ENCODE results near the gene CARD10.

Gene CARD10

DNA sequence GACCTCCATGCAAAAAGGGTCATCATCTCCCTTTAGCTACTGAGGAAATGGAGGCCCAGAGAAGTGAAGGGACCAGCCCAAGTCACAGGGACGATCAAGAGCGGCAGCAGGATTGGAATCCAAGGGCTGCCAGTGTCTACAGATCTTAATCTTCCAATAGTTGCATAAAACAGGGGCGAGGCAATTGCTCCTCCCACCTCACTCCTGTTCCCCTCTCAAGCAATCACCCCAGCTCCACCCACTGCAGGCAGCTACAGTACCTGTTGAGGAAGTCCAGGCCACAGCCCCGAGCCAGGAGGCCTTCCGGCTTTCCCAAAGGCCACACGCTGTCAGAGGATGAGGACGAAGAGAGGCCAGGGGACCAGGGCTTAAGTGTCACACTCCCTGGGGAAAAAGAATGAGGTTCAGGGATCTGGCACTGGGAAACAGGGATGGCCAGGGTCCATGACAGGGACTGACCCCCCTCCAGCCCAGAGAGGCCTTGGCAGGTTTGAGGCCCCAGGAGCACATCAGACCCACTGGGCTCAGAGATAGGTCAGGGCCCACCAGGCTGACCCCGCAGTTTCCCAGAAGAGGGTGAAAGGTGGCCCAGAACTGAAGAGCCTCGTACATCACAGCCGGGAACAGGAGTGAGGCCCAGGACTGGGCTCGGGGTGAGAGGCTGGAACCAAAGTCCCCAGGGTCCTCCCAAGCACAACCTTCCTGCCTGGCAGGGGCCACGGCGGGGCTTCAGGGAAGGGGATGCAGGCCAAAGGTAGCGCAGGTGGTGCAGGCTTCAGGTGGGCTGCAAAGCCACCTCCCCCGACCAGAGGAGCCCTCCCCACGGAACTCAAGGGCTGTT, 16.7 kb downstream of the CARD10 start:
- no peak for DNase-seq

DNA sequence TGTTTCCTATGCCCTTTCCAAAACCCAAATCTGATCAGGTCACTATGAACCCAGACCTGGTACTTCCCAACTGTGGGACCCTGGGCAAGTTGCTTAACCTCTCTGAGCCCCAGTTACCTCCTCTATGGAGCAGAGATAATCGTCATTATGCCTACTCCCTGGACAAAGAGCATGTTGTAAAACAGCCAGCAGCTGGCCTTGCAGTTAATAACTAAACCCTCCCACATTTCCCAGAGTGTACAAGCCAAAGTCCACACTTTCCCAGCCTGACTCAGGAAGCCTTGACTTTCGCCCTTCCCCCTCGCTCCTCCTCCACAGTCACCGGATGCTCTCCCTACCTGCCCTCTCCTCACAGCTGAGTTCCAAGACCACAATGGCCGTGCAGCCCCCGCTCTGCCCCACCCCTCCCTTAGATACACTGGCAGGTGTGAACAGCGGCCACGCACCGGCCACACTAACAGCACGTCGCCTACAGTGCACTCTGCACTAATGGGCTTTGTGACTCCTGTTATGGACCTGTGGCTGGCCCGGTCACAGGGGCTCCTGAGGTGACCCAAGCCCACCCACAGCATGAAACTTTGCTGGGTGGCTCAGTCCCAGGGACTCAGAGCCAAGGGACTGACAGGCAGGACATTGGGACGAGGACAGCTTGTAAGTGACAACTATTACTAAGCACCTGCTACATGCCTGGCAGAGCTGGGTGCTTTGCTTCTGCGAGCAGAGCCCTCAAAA, 17.4 kb downstream of the CARD10 start:
- no peak for DNase-seq

DNA sequence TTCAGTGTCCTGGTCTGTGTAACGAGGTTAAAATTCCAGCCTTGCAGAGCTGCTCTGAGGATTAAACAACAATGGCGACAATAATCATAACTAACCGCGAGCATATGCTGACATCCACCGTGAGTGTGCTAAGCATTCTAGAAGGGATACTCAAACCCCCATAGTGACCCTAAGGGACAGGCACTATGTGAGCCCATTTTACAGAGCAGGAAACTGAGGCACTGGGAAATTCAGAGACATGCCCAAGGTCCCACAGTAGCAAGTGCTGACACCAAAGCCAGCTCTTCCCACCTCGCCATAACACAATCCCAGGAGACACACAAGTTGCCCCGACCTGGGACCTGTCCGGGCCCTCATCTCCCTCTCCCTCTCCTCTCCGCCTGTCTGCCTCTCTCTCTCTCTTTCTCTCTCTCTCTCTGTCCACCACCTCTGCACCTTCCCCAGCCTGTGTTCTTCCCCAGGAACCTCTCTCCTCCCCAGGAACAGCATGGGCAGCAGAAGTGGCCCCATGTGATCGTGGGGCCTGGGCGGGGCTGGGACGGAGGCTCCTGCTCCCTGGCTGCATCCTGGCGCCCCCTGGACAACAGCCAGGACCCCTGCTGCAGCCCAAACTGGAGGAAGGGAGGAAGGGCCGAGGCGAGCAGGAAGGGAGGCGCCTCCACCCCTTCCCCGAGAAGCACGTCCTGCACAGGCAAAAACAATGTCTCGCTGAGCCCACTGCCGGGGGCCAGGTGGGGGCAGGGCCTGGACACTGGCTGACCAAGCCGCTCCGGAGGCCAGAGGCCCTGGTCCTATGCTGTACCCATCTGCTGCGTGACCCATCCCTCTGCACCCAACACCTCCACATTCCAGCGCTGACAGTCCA, 18.2 kb downstream of the CARD10 start:
- DNase-seq, result no peak

DNA sequence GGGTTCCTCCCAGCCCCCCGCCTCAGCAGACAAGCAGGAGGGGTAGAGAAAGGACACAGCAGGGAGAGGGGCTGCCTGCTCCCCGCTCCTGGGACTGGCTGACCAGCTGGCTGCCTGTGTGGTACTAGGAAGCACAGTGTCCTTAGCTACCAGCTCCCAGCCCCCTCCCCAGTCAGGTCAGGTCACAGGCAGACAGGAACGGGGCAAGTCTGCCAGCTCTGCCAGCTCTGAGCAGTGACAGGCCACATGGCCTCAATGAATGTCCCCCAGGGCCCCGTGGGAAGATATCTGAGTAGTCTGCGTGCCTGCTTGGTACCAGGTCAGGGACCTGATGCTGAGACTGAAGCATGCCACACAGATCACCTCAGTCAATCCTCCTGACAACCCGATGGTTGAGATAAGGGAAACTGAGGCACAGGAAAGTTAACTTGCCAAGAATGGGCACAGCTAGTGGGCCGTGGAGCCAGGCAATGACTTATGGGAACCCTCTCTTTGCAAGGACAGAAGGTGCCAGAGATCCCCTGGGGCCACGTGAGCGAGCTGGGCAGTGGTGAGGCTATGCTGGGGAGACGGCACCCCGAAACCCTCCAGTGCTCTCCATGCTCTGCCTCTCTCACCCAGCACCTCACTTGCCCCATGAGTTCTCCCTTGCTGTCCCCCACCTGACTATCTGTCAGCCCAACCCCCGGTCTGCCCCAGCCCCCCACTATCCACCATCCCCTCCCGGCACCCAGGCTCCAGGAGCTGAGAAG, 19.2 kb downstream of the CARD10 start:
- no peak for DNase-seq

DNA sequence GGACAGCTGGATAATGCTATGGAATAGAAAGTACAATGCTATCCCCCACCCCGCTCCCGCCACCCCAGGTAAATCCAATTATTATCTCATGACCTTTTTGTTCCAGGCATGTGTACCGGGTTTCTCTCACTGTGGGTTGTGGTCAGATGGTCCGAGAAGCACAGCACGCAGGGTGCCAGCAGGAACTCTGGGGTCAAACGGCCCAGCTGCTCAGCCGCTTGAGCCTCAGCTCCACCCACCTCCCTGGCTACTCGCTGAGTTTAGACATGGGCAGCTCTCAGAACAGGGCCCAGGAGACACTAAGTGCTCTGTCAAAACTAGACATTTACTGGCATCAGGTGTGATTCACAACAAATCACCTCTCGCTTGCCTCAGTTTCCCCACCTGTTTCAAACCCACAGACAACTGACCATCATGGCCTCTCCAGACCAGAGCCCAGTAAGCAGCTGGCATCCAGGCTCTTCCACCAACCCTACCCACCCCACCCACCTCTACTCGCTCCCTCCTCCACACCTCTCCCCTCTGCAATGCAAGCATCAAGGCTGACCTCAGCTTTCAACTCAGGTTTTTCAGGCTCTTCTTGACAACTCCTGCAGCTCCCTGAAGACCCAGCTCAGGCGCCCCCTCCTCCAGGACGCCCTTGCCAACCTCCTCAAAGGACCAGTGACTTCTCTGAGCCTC, 20.0 kb downstream of the CARD10 start:
- DNase-seq, result no peak

DNA sequence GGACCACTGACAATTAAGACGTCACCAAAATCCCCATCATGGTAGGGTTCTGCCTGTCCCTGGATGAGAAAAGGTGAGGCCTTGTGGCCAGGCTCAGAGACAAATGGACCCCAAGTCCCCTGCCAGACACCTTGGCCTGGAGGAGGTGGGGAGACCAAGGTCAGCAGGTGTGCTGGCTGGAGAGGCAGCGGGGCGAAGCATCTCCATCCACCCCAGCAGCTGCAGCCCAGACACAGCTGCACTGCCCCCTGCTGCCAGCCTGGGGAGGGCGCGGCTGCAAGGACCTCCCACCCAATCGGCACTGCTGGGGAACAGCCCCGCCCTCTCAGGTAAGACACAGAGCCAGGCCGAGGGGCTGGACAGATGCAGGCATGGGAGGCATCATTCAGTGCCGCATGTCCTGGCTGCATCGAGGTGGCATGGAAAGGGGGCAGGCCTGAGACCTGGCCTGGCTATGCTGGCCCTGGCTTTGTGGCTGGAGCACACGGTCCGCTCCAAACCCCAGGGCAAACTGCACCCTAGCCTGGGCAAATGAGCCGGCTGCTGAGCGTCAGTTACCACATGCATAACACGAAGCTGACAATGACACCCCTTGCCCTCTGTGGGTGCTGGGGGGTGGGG, 20.8 kb downstream of the CARD10 start:
- DNase-seq, result peak; percentile 59

DNA sequence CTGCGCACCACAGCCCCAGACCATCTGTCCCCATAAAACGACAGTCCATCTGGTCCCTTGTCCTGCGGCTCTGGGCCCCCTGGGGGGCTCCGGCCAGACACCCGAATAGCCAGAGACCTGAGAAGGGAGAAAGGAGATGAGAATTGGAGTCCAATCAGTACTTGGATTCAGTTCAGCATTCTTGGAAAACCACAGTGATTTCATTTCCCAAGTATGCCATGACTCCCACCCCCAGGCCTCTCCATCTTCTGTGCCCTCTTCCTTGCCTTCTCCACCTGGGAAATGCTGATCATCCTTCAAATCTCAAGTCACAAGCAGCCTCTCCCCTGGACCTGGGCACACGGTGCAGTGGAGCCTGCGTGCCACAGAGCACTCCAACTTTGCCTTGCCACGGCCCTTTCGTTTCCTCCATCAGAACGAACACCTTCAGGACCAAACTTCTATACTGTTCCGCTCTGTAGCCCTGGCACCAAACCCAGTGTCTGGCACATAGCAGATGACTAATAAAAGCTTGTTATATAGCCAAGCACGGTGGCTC, 22.1 kb downstream of the CARD10 start:
- DNase-seq, result no peak

DNA sequence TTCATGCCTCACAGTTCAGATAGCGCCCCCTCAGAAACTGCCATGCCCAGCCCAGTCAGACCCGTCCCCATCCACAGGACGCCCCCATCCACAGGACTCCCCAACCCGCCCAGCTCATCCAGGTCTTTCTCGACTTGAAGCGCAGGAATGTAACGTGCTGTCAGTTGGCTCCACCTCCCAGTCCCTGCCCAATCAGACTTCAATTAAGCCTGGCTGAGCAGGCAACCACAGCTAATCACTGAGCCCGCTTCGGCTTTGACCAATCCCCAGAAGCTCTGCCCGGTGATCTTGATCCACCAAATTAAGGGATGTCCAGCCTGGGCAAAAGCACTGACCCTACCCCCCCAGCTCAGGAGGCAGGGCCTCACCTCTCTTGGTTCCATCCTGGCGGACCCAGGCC, 22.6 kb downstream of the CARD10 start:
- no peak for DNase-seq

DNA sequence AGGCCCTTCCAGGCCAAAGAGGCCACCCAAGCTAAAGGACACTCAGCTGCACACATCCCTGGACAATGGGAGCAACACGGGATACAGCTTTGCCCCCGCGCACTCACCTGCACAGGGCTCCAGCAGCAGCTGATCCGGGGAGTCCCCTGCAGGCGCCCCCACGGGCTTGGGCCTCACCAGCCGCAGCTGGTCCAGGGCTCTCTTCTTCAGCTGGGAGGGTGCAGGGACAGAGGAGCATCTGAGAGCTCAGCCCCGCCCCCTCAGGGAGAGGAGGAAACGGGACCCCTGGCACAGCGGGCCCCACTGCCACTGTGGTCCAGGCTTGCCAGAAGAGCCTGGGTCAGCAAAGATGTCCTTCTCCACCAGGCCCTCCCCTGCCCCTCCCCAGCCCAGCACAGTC, 25.2 kb downstream of the CARD10 start:
- DNase-seq, result no peak

DNA sequence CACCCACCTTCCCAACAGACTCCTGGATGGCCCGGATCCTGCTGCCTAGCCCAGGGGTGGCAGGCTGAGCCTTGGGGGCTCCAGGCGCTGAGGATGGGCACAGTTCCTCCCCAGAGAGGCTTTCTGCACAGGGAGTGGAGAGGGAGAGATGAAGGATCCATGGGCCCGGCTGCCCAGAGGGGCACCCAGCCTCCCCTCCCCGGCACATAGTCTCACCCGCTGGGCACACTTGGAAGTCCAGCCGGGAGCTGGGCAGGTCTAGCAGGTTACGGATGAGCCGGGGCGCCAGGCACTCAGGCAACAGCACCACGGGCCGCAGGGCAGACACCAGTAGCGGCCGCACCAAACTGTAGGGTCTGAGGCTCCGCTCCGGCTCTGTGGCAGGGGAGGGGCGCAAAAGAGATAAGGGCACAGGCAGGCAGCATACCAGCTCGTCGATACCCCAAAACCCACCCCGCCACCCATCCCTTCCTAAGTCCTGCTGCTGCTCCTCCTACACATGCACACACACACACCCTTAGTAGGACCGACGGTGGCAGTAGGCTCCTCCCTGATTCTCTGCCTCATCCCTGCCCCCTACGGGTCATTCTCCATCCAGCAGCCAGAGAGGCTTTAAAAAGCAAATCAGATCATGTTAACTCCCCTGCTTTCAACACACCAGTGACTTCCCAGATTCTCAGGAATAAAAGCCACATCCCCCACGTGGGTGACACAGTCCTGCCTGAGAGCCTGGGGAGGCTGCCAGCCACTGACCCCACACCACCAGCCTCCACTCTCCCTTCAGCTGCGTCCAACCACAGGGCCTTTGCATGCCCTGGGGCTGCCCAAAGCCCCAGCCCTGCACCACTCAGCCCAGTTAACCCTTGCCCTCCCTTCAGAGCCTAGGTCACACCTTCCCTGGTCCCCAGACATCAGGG, 26.5 kb downstream of the CARD10 start:
- no peak for DNase-seq

DNA sequence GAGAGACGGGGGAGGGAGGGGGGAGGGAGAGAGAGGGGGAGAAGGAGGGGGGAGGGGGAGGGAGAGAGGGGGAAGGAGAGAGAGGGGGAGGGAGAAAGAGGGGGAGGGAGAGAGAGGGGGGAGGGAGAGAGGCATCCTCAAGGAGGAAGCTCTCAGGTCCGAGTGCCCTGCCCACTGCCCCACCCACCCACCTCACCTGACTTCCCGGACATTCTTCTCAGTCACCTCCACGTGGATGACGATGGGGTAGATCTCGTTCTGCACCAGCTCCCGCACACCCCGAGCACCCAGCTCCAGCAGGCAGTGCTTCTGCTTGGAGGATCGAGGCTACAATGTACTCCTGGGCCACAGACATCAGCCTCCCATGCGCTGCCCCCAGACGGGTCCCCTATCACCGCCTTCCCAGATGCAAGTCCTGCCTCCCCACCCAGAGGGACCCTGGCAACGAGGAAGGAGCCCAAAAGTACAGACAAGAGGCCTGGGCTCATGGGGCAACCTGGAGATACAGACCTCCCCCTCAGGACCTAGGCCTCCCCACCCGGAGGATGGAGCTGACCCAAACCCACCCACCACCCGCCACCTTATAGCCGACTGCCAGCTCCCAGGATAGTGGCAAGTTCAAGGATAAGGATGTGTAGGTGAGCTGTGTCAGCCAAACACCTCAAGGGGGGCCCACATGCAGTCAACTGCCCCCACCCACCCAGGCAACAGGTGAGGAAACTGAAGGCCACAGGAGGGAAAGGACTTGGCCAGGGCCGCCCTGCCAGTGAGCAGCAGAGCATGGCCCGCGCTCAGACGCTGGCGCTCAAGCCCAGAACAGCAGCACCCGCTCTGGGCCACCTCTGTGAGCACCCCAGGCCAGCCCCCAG, 27.4 kb downstream of the CARD10 start:
- DNase-seq, result no peak

DNA sequence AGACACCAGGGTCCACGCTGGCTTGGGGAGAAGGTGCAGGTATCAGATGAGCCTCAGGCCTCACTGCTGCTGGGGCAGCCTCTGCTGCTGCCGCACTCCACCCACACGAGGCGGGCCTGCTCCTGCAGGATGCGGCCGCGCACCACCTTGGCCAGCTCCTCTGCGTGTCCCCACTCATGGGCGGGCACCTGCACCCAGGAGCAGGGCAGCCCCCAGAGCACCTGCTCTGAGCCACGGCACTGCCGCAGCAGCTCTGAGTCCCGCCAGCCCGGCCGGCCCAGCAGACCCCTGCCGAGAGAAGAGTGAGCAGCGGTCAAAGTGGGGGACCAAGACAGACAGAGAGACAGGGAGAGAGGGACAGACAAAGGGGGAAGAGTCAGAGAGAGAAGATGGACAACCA, 28.1 kb downstream of the CARD10 start:
- no peak for DNase-seq

DNA sequence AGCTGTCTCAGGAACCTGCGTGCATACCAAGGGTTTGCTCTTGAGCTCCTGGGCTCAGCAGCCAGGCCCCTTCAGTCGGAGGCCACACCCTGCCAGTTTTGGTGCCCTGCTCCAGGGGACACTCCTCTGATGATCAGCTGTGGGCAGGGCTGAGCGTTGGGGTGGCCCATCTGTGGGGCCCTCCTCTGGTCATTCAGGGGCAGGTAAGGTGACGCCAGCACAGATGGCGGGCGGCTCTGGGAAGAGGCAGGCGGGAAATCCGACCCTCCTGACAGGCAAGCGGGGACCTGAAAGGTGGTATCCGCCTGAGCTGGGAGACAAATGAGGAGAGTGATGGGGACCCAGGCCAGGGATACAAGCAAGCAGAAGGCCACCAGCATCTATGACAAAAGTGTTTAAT, 29.2 kb downstream of the CARD10 start:
- DNase-seq, result no peak

DNA sequence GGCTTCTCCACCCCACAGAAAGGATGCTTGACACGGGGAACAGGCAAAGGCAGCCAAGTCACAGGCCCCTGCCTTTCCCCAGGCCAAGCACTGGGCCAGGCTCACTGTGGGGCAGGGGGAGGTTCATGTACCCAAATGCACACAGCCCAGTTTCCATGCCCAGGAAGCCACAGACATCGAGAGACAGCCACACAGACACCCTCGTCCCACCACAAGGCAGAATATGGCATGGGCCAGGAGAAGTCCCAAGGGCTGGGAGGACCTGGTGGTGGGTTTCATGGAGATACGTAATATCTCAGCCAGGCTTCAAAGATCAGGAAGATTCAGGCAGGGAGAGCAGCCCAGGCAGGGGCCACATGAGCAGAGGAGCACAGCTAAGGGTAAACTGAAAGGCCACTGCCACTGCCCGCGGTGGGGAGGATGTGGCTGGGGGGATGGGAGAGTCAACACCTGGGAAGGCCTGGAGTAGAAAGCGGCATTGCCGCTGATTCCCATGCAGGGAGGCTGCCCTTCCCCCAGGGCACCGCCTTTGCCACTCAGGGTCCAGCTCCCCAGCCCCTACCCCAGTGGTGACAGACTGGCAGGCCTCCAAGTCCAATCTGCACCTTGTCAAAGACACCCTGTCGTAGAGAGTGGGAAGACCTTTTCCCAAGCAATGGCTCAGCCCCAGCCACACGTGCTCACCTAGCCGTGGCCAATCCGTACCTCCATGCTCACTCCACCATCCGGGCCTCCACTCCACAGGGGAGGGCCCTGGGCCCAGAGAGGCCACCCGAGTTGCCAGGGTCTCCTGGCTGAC, 30.7 kb downstream of the CARD10 start:
- no peak for DNase-seq

DNA sequence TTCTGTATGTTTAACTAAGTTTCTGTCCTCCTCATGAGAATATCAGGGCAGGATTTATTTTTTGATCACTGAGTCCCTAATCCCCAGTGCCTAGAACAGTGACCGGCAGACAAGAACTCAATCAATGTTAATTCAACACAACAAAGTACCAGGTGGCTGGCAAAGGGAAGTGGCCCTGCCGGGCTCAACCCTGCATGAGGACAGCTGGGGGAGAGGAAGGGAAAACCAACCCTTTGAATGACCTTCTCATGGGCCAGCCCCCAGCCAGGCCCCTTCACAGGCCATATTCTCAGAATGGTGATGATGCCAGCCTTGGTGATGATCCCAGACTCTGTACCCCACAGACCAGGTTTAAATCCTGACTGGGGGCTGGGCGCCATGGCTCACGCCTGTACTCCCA, 31.6 kb downstream of the CARD10 start:
- no peak for DNase-seq

DNA sequence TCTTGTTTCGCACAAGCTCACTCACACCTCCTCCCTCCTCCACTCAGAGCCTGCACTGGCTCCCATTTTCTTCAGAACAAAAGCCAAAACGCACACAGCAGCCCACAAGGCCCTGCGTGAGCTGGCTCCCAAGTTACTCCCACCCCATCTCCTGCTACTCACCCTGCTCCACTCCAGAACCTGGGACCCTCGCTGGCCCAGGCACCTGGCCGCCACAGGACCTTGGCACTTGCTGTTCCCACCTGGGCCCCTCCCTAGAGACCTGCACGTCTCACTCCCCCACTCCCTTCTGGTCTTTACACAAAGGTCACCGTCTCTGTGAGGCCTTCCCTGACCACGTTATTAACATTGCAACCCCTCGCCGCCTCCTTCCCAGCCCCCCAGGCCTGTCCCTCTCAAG, 32.1 kb downstream of the CARD10 start:
- DNase-seq, result no peak

DNA sequence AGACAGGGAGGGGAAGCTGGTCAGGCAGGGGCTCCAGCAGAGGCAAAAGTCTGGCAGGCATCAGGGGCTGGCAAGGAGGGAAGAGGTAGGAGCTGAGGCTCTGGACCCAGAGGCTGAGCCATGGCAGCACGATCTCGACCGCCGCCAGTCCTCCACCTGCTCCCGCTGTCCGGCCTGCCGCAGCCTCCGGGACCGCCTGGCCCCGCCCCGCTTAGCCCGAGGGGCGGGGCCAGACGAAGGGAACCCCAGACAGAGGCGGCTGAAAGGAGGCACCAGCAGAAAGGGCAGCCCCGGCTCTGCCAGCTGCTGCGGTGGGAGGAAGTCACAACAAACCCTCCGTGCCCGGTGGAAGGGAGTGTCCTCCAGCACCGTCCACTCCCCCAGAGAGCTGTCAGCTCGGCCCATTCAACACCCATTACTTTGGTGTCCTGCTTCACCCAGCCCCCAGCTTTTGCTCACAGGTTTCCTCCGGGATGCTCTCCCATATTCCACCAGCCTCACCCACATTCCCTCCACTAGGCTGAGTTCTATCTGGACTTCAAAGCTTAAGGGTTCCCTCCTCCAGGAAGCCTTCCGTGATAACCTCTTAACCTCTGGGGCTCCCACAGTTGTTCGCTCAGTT, 32.9 kb downstream of the CARD10 start, which contains the start of gene MFNG:
MFNG (minus strand) TSS at position 161 of the 622 bp plus-strand sequence. CDS start 207 bp downstream, outside the sequence.
- DNase-seq, result peak; percentile 51

Data from NCI-H1436 (cell line).